Measurements from ENCODE around the gene IMMP2L. TPM values are rescaled to one million over a fixed set of nuclear protein-coding genes. Genes with fewer than 3 reads are reported as not detected.
A peak's percentile ranks its signal among the peaks of the same experiment; 100 is the strongest.

The IMMP2L gene
- total RNA-seq, 1 donor = 19.9 TPM

DNA sequence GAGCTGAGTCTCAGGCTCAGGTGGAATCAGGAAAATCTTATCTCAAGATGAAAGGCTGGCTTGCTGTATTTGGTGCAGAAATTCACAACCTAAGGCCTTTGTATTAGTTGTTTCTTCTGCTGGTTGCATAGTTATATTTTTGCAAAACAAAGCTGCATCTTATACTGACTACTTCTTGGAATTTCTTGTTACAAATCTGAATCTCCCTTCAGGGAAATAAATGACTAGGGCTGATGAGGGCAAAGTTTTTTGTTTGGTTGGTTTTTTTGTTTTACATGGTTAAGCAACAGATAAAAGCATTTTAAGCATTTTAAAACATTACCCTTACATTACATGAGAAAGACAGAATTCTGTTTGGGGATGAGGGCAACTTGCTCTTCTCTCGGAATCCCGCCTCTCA is 485.3 kb downstream of the IMMP2L start:
- no peak overlapping the region for H3K4me3 ChIP-seq (ENCODE audit: insufficient read depth, low read length)
- H3K9me3 ChIP-seq (ENCODE audit: low read depth, low read length) = no peaks in the 10 kb centered on the region
- H3K27ac ChIP-seq (ENCODE audit: low read depth, low read length) = no peak overlapping the region
- no peaks in the 10 kb centered on the region for H3K36me3 ChIP-seq (ENCODE audit: insufficient read depth, low read length)
- DNase-seq (ENCODE audit: insufficient read length, low spot score, missing footprints) = no peak
- H3K4me1 ChIP-seq (ENCODE audit: insufficient read depth, low read length) = peaks cover 9% of the 10 kb centered on the region
- TF ChIP-seq, protein P1, sequence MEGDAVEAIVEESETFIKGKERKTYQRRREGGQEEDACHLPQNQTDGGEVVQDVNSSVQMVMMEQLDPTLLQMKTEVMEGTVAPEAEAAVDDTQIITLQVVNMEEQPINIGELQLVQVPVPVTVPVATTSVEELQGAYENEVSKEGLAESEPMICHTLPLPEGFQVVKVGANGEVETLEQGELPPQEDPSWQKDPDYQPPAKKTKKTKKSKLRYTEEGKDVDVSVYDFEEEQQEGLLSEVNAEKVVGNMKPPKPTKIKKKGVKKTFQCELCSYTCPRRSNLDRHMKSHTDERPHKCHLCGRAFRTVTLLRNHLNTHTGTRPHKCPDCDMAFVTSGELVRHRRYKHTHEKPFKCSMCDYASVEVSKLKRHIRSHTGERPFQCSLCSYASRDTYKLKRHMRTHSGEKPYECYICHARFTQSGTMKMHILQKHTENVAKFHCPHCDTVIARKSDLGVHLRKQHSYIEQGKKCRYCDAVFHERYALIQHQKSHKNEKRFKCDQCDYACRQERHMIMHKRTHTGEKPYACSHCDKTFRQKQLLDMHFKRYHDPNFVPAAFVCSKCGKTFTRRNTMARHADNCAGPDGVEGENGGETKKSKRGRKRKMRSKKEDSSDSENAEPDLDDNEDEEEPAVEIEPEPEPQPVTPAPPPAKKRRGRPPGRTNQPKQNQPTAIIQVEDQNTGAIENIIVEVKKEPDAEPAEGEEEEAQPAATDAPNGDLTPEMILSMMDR (IDR thresholded peaks at IDR 0.05; ENCODE audit: extremely low read depth, low read depth, low read length) = no peak
- no peak overlapping the region for H2AFZ ChIP-seq (ENCODE audit: low read length)
- no peaks in the 10 kb centered on the region for H3K27me3 ChIP-seq (ENCODE audit: insufficient read depth, low read length)
- no peaks in the 10 kb centered on the region for H4K20me1 ChIP-seq (ENCODE audit: insufficient read depth, low read length)
- H3K79me2 ChIP-seq (ENCODE audit: insufficient read depth, low read length) = no peaks in the 10 kb centered on the region
- no peak overlapping the region for H3K4me2 ChIP-seq (ENCODE audit: insufficient read depth, low read length)

DNA sequence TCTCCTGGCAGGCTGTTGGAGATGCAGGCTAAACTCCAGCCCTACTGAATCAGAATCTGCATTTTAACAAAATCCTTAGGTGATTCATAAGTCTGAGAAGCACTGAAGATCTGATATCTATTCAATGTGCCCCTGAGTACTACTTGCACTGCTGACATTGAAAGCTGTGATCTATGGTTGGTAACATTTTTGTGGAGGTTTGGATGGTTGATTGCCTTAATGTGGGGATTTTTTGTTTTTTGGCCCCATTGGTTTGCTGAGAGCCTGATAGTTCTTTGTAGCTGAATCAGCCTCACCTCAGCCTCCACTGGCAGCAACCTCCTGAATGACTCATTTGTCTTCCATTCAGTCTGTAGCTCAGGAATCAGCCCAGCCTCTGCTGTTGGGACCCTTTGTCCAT is 486.1 kb downstream of the IMMP2L start:
- H3K36me3 ChIP-seq (ENCODE audit: insufficient read depth, low read length) = no peaks in the 10 kb centered on the region
- H3K4me3 ChIP-seq (ENCODE audit: insufficient read depth, low read length) = no peak overlapping the region
- H4K20me1 ChIP-seq (ENCODE audit: insufficient read depth, low read length) = no peaks in the 10 kb centered on the region
- H3K4me2 ChIP-seq (ENCODE audit: insufficient read depth, low read length) = no peak overlapping the region
- H3K27me3 ChIP-seq (ENCODE audit: insufficient read depth, low read length) = no peaks in the 10 kb centered on the region
- no peaks in the 10 kb centered on the region for H3K79me2 ChIP-seq (ENCODE audit: insufficient read depth, low read length)
- TF ChIP-seq, protein P1 (IDR thresholded peaks at IDR 0.05; ENCODE audit: extremely low read depth, low read depth, low read length) = no peak
- H2AFZ ChIP-seq (ENCODE audit: low read length) = no peak overlapping the region
- no peaks in the 10 kb centered on the region for H3K9me3 ChIP-seq (ENCODE audit: low read depth, low read length)
- peaks cover 6% of the 10 kb centered on the region for H3K4me1 ChIP-seq (ENCODE audit: insufficient read depth, low read length)
- no peak overlapping the region for H3K27ac ChIP-seq (ENCODE audit: low read depth, low read length)
- DNase-seq (ENCODE audit: insufficient read length, low spot score, missing footprints) = peak; percentile 64

DNA sequence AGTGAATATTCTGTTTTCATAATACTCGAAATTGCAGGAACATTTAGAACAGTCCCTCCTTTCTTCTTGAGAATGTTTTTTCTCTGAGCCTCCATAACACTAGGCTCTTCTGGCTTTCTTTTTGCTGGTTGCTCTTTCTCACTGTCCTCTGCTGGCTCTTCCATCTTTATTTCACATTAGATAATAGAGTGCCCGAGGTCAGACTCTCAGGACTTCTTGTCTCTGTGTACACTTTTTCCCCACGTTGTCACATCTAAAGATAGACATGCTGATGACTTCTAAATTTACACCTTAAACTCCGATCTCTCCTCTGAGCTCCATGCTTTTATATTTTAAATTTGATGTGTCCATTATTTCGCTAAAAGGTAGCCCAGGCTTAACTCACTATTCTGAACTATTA is 486.8 kb downstream of the IMMP2L start:
- Histone ChIP-seq H3K4me1 (ENCODE audit: insufficient read depth, low read length) (peaks cover 6% of the 10 kb centered on the region), H3K36me3 (ENCODE audit: insufficient read depth, low read length) (no peaks in the 10 kb centered on the region), H3K4me3 (ENCODE audit: insufficient read depth, low read length) (no peak overlapping the region), H3K9me3 (ENCODE audit: low read depth, low read length) (no peaks in the 10 kb centered on the region), H3K4me2 (ENCODE audit: insufficient read depth, low read length) (no peak overlapping the region), H3K79me2 (ENCODE audit: insufficient read depth, low read length) (no peaks in the 10 kb centered on the region), H2AFZ (ENCODE audit: low read length) (no peak overlapping the region), H3K27me3 (ENCODE audit: insufficient read depth, low read length) (no peaks in the 10 kb centered on the region), H3K27ac (ENCODE audit: low read depth, low read length) (no peak overlapping the region), H4K20me1 (ENCODE audit: insufficient read depth, low read length) (no peaks in the 10 kb centered on the region)
- no peak for DNase-seq (ENCODE audit: insufficient read length, low spot score, missing footprints)
- TF ChIP-seq, protein P1 (IDR thresholded peaks at IDR 0.05; ENCODE audit: extremely low read depth, low read depth, low read length) = no peak

DNA sequence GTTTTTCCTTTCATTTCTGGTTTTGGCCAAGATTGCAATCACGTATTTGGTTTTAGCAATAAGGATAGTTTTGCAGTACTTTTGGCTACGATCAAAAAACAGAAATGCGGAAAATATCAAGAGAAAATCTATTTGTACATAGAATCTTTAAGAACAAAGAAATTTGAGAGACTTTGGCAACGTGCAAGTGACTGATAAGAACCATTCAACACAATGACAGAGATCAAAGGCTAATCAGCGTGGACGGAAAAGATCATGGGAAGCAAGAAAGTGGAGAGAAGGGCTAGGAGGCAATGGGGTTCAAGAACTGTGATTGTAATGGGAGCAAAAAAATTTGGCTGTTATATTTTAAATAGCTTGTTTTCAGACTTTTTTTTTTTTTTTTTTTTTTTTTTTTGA is 487.5 kb downstream of the IMMP2L start:
- H3K4me2 ChIP-seq (ENCODE audit: insufficient read depth, low read length) = no peak overlapping the region
- H3K4me3 ChIP-seq (ENCODE audit: insufficient read depth, low read length) = no peak overlapping the region
- no peaks in the 10 kb centered on the region for H3K27me3 ChIP-seq (ENCODE audit: insufficient read depth, low read length)
- no peaks in the 10 kb centered on the region for H3K79me2 ChIP-seq (ENCODE audit: insufficient read depth, low read length)
- H3K27ac ChIP-seq (ENCODE audit: low read depth, low read length) = no peak overlapping the region
- H4K20me1 ChIP-seq (ENCODE audit: insufficient read depth, low read length) = no peaks in the 10 kb centered on the region
- TF ChIP-seq, protein P1 (IDR thresholded peaks at IDR 0.05; ENCODE audit: extremely low read depth, low read depth, low read length) = no peak
- no peaks in the 10 kb centered on the region for H3K9me3 ChIP-seq (ENCODE audit: low read depth, low read length)
- H2AFZ ChIP-seq (ENCODE audit: low read length) = no peak overlapping the region
- H3K4me1 ChIP-seq (ENCODE audit: insufficient read depth, low read length) = peaks cover 6% of the 10 kb centered on the region
- no peak for DNase-seq (ENCODE audit: insufficient read length, low spot score, missing footprints)
- no peaks in the 10 kb centered on the region for H3K36me3 ChIP-seq (ENCODE audit: insufficient read depth, low read length)

Measured in osteoblast (primary cell).